Measurements from ENCODE around the gene ZNF74.
"Not testable (repeated sequence)": the region's sequence is repeated elsewhere in the genome, so short reads cannot be mapped to it uniquely, and the experiment has no call there.

The ZNF74 gene

GRCh38 chr22:20393705-20394476 lies at the start of gene ZNF74:
Gene ZNF74, plus strand, starts transcription at chr22:20394151. Its CDS starts 478 bp downstream, at chr22:20394629.
- DNase-seq, result peak; percentile 82

- not testable (repeated sequence) for DNase-seq
These were observed 47.4 kb upstream of the ZNF74 start for GRCh38 chr22:20346553-20346952.

DNA sequence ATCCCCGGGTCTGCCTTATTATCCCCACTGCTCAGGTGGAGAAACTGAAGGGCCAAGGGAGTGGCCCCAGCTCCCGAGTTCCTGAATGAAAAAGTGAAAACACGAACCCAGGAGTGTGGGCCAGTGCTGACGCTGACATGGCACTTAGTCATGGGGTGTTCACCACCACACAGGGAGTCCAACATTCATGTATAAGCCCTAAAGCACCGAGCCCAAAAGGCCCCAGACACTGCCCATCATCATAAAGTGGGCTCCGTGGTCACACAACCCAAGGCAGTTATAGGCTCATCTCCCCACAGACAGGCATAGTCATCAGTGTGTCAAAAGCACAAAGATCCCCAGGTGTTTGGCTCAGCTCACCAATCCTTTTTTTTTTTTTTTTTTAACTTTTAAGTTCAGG lies 41.4 kb upstream of the ZNF74 start:
- DNase-seq, result not testable (repeated sequence)

DNA sequence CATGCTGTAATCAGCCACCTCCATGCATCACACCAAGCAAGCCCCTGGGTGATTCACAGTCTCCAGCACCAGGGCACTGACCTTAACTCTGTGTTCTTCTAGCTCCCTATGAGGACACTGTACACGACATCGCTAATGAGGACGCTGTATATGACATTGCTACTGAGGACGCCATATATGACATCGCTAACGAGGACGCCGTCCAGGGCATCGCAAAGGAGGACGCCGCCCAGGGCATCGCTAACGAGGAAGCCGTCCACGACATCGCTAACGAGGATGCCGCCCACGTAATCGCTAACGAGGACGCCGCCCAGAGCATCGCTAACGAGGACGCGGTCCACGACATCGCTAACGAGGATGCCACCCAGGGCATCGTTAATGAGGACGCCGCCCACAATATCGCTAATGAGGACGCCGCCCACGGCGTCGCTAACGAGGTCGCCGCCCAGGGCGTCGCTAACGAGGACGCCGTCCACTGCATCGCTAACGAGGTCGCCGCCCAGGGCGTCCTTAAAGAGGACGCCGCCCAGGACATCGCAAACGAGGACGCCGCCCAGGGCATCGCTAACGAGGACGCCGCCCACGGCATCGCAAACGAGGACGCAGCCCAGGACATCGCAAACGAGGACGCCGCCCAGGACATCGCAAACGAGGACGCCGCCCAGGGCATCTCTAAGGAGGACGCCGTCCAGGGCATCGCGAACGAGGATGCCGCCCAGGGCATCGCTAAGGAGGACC lies 39.5 kb upstream of the ZNF74 start:
- no peak for DNase-seq

DNA sequence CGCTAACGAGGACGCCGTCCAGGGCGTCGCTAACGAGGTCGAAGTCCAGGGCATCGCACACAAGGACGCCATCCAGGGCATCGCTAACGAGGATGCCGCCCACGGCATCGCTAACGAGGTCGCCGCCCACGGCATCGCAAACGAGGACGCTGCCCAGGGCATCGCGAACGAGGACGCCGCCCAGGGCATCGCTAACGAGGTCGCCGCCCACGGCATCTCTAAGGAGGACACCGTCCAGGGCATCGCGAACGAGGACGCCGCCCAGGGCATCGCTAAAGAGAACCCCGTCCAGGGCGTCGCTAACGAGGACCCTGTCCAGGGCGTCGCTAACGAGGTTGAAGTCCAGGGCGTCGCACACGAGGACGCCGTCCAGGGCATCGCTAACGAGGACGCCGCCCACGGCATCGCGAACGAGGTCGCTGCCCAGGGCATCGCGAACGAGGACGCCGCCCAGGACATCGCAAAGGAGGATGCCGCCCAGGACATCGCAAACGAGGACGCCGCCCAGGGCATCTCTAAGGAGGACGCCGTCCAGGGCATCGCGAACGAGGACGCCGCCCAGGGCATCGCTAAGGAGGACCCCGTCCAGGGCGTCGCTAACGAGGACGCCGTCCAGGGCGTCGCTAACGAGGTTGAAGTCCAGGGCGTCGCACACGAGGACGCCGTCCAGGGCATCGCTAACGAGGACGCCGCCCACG lies 37.9 kb upstream of the ZNF74 start:
- DNase-seq, result not testable (repeated sequence)

DNA sequence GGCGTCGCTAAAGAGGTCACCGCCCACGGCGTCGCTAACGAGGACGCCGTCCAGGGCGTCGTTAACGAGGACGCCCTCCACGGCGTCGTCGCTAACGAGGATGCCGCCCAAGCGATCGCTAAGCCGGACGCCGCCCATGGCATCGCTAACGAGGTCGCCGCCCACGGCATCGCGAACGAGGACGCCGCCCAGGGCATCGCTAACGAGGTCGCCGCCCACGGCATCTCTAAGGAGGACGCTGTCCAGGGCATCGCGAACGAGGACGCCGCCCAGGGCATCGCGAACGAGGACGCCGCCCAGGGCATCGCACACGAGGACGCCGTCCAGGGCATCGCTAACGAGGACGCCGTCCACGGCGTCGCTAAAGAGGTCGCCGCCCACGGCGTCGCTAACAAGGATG lies 37.0 kb upstream of the ZNF74 start:
- DNase-seq, result not testable (repeated sequence)

DNA sequence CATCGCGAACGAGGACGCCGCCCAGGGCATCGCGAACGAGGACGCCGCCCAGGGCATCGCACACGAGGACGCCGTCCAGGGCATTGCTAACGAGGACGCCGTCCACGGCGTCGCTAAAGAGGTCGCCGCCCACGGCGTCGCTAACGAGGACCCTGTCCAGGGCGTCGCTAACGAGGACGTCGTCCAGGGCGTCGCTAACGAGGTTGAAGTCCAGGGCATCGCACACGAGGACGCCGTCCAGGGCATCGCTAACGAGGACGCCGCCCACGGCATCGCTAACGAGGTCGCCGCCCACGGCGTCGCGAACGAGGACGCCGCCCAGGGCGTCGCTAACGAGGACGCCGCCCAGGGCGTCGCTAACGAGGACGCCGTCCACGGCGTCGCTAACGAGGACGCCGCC lies 36.0 kb upstream of the ZNF74 start:
- DNase-seq, result not testable (repeated sequence)

DNA sequence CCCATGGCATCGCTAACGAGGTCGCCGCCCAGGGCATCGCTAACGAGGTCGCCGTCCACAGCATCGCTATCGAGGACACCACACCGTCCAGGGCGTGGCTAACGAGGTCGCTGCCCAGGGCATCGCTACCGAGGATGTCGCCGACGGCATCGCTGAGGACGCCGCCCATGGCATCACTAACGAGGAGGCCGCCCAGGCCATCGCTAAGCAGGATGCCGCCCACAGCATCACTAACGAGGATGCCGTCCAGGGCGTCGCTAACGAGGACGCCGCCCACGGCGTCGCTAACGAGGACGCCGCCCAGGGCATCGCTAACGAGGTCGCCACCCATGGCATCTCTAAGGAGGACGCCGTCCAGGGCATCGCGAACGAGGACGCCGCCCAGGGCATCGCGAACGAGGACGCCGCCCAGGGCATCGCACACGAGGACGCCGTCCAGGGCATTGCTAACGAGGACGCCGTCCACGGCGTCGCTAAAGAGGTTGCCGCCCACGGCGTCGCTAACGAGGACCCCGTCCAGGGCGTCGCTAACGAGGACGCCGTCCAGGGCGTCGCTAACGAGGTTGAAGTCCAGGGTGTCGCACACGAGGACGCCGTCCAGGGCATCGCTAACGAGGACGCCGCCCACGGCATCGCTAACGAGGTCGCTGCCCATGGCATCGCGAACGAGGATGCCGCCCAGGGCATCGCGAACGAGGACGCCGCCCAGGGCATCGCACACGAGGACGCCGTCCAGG lies 35.3 kb upstream of the ZNF74 start:
- not testable (repeated sequence) for DNase-seq

GRCh38 chr22:20360261-20360660 lies 33.7 kb upstream of the ZNF74 start:
- DNase-seq, result not testable (repeated sequence)

DNA sequence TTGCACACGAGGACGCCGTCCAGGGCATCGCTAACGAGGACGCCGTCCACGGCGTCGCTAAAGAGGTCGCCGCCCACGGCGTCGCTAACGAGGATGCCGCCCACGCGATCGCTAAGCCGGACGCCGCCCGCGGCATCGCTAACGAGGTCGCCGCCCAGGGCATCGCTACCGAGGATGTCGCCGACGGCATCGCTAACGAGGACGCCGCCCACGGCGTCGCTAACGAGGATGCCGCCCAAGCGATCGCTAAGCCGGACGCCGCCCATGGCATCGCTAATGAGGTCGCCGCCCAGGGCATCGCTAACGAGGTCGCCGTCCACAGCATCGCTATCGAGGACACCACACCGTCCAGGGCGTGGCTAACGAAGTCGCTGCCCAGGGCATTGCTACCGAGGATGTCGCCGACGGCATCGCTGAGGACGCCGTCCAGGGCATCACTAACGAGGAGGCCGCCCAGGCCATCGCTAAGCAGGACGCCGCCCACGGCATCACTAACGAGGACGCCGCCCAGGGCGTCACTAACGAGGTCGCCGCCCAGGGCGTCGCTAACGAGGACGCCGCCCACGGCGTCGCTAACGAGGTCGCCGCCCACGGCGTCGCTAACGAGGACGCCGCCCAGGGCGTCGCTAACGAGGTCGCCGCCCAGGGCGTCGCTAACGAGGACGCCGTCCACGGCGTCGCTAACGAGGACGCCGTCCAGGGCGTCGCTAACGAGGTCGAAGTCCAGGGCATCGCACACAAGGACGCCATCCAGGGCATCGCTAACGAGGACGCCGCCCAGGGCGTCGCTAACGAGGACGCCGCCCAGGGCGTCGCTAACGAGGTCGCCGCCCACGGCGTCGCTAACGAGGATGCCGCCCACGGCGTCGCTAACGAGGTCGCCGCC lies 32.8 kb upstream of the ZNF74 start:
- DNase-seq, result not testable (repeated sequence)

GRCh38 chr22:20361752-20362229 lies 32.2 kb upstream of the ZNF74 start:
- not testable (repeated sequence) for DNase-seq

DNA sequence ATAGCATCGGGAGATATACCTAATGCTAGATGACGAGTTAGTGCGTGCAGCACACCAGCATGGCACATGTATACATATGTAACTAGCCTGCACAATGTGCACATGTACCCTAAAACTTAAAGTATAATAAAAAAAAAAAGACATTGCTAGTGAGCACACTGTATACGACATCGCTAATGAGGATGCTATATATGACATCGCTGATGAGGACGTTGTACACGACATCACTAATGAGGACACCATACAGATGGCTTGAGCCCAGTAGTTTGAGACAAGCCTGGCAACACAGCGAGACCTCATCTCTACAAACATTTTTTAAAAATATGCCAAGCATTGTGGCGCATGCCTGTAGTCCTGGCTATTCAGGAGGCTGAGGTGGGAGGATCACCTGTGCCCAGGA lies 31.5 kb upstream of the ZNF74 start:
- DNase-seq, result not testable (repeated sequence)

GRCh38 chr22:20364335-20365260 lies 29.4 kb upstream of the ZNF74 start:
- DNase-seq, result not testable (repeated sequence)

- DNase-seq, result not testable (repeated sequence)
These were observed 27.1 kb upstream of the ZNF74 start for GRCh38 chr22:20366841-20367240.

- DNase-seq, result not testable (repeated sequence)
These were observed 25.1 kb upstream of the ZNF74 start for GRCh38 chr22:20368875-20369274.

DNA sequence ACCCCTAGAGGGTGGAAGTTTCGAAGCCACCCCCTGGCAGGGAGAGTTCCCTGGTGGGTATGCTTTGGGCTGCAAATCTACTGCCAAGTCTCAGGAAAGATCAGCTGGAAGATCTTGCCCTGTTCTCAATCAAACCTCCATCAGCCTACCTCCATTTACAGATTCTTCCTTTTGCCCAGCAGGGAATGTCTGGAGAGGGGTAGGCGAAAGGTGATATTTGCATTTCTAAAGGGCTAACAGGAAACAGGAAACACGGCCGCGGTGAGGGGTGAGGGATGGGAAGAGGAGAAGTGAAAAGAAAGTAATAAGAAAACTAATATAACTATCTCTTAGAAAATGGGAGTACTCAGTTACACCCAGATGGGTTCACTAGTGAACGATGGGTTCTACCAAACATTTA lies 22.3 kb upstream of the ZNF74 start:
- not testable (repeated sequence) for DNase-seq

DNA sequence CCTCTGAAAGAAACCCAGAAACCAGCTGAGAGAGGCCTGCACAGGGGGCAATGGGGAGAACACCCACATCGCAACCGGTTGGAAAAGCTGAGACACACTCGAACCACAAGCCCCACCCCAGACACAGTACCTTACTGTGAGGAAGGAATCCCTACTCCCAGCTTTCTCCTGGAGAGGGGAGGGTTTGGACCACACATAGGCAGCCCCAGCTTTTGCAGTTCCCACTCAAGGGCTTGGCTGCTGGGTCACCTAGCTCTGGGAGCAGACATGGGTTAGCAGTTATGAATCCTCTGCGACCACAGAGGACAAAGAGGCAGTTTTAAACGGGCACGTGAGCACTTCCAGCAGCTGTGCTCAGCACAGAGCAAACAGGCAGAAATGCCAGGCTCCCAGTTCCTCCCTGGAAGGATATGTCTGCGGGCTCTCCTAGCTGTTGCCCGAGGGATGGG lies 21.5 kb upstream of the ZNF74 start:
- not testable (repeated sequence) for DNase-seq

- DNase-seq, result not testable (repeated sequence)
These were observed 20.7 kb upstream of the ZNF74 start for GRCh38 chr22:20373195-20373706.

DNA sequence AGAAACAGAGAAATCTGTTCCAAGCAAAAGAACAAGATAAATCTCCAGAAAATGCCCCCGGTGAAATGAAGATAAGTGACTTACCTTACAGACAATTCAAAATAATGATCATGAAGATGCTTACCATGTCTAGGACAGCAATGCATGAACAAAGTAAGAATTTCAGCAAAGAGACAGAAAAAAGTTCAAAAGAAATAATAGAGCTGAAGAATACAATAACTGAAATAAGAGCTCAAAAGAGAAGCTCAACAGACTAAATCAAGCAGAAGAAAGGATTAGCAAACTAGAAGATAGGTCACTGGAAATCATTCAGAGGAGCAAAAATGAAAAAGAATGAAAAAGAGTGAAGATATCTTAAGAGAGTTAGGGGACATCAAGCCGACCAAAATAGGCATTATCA lies 19.8 kb upstream of the ZNF74 start:
- DNase-seq, result not testable (repeated sequence)

DNA sequence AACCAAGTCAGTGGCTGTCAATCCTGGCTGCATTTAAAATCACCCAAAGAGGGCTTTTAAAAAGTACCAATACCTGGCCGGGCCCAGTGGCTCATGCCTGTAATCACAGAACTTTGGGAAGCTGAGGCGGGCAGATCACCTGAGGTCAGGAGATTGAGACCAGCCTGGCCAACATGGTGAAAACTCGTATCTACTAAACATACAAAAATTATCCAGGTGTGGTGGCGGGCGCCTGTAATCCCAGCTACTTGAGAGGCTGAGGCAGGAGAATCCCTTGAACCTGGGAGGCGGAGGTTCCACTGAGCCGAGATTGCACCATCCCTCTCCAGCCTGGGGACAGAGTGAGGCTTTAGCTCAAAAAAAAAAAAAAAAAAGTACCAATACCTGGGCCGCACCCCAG lies 17.7 kb upstream of the ZNF74 start:
- not testable (repeated sequence) for DNase-seq
